GM19395 (cell line): Measurements from ENCODE around the gene PIAS2.

ENCODE experiments used
- ATAC-seq: cut with Tn5 transposase; IDR thresholded peaks from one replicate; pipeline ENCODE4 v1.9.1; 2021; ENCODE audit warnings: mild to moderate bottlenecking, moderate library complexity; ENCODE audit not compliant: unreplicated experiment

PIAS2 gene

DNA sequence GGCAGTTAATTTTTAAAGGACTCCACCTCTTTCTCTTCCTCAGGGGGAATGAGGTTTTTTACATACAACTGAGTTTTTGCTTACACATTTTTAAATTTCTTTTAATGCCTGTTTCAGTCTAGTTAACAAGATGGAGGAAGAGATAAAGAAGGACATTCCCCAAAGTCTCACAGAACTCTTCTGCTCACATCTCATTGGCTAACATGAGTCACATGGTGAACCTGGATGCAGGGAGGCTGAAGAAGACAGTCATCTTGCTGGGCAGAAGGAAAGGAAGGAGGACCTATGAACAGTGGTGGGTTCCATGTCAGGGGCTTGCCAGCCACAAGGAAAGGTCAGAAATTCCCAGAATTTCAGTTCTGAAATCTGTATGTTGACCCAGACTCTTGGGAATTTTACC lies 150.1 kb downstream of the PIAS2 start:
- no peak for ATAC-seq

DNA sequence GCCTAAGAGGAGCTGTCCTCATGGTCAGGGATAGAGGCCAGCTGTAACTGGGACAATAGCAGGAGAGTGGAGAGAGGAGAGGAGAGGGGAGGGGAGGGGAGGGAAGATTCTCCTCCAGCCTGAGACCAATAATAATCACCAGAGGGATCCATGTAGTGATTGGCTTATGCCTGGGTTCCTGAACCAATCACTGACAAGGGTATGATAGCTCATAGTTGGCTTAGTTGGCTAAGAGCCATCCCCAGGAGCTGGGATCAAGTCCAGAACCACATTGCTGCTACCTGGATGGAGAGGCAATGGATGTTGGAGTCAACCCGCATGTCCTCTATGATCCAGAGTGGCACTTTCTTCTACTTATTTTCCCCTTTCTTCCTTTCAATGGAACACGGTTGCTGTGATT lies 152.7 kb downstream of the PIAS2 start:
- no peak for ATAC-seq

DNA sequence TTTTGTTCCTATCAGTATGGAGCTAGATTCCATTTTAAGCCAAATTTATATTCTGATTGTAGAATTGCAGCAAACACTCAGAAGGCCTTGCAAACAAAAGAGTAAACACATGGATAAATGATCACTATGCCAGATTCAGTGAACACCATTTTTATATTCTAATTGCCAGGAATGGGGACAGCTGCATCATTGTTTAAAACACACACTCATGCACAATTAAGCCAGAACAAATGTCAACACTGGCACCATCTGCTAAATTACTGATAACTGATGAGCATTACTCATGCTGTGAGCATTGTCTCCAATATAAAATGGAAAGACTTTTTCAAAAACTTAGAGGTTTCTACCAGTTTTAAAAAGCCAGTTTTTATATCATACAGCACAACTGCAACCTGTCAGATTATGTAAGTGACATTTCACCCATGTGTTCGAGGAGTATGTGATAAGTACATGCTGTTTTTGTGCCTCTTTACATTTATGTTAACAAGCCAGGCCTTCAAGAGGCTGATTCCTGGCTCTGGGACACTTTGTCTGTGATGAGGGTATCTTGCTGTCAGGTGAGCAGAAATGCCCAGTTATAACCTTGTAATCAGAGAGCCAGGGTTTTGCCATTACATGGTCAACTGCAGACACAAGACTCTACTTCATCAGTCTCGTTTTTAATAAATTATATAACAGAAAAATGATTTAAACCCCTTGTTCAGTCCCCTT lies 156.1 kb downstream of the PIAS2 start:
- no peak for ATAC-seq

DNA sequence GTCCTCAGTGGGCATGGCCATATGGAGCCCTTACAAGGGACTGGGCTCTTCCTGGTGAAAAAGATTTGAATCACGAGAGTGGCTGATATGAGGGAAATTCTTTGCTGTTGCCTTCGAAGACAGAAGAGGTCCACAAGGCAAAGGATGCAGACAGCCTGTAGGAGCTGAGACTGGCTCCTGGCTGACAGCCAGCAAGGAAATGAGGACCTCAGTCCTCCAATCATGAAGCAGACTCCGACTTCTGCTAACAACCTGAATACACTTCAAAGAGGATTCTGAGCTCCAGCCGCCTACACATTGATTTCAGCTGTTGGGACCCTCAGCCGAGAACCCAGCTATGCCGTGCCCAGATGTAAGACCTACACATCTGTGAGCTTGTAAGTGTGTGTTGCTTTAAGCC lies 157.4 kb downstream of the PIAS2 start:
- ATAC-seq: no peak

DNA sequence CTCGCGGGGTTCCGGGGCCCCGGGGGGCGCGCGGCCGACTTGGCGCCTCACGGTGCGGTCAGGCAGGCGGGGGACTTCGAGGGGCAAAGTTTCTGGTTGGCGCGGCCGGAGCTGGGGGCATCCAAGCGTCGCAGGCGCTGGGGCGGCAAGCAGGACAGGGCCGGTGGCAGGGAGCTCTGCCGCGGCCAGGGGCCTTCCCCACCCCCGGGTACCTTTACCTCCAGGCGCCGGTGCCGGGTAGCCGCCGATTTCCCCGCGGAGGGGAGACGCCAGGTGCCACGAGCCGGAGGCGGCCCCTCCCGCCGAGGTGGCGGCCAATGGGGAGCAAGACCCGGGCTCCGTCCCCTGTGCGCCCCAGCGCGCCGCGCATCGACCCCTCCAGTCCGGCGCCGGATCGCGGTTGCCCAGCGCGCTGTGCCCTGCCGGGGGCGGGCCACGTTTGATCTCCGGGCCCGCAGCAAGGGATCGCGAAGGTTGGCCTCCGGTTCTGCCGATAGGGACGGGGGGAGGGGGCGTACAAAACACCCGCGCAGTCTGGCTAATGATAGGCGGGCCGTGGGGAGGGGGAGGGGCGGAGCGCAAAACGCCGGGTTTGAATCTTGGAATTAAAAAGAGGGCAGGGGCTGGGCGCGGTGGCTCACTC lies 160.6 kb downstream of the PIAS2 start, which contains the start of gene ST8SIA5:
Gene ST8SIA5, minus strand, starts transcription at position 495 of the 643 bp plus-strand sequence. CDS start 545 bp downstream, outside the sequence.
- ATAC-seq: no peak

DNA sequence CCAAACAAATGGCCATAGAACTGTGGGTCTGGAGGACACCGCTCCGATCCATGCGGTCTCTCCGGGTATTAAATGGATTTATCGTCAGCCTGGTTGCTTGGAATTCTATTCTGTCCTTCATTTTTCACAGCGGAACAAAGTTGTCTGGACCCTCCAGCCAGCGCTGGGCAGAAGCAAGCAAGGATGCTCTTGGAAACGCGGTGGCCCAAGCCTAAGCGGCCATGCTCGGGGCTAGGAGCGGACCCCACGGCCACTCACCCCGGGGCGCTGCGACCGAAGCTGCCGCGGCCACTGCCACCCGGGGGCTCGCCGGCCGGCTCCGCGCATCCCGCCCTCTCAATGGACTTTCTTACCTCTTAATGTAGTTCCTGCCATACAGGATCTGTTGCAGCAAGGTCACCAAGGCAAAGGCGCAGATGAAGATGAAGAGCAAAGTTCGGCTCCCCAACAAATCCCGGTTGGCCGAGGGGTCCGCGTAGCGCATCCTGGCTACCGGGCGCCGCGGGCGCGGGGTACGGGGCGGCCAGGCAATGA lies 161.2 kb downstream of the PIAS2 start:
- no peak for ATAC-seq

DNA sequence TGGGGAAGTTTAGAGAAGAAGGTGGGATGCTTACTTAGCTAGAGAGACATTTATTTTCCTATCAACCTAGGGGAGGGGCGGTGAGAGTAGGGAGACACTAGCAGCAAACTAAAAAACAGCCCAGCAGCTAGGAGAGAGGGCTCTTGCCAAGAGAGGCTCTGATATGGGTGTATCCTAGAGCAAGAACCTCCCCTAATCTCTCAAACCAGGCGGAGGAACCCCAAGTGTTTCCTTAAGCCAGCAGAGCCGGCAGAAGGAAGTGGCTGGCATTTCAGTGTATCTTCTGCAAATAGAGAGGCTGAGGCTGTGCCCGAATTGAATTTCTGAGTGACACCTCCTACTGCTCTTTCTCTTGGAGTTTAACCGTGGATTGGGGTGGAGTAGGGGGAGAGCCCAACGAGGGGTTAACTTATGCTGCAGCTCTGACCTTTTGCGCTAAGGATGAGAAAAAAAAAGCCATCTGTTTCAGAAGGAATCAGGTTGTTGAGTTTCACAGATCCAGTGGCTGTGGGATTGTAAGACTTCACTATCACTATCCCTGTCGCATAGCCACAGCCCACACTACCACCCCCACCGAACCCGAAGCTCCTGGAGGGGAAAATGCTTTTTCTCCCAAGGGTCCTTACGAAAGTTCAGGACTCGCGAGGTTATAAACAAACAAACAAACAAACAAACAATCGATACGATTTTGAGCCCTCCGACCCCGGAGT lies 161.8 kb downstream of the PIAS2 start:
- ATAC-seq: no peak

DNA sequence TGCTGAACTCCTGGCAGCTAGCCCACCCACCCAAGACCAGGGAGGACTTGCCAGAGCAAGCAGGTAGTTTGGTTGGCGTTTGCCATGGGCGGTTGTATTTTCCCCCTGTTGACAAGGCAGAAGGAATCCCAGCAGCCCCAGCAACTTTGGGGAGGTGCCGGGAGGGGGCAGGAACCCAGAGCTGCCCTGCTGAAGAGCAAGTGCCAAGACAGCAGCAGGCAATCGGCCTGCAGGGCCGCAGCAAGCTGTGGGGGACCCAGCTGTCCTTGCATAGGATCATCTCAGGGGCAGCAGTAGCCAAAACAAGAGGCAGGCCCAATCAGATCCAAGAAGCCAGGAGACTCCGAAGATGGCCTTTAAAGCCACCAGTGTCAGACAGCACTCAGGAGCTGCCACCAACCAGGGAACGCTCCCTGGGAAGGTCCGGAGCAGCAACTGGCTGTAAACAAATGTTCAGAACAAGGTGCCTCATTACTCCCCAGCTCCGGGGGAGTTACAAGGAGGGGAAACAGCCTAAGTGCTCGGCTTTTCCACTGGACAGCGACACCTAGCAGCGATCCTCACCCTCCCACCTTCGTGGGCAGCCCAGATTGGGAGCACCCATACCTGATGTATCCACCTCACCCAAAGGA lies 162.5 kb downstream of the PIAS2 start:
- no peak for ATAC-seq

DNA sequence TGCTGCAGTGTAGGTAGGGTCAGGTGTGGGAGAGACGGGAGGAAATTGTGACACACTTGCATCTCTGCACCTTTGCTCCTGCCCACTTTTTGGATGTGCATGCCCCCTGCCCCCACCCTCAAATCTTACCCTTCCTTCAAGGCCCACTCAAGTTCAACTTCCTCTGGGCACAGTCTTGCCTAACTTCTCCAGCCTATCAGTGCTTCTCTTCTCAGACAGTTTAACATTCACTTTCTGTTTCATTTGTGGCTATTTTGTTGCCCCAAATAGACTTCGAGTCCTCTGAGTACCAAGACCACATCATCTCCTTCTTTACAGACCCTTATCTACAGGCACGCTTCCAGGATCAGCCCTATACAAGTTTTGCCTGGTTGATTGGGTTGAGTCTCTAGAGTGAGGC lies 163.1 kb downstream of the PIAS2 start:
- ATAC-seq: peak; percentile 73
